ENCODE measurements around the gene CLPTM1L.
"Not testable (repeated sequence)": the region's sequence is repeated elsewhere in the genome, so short reads cannot be mapped to it uniquely, and the experiment has no call there.

The CLPTM1L gene

DNA sequence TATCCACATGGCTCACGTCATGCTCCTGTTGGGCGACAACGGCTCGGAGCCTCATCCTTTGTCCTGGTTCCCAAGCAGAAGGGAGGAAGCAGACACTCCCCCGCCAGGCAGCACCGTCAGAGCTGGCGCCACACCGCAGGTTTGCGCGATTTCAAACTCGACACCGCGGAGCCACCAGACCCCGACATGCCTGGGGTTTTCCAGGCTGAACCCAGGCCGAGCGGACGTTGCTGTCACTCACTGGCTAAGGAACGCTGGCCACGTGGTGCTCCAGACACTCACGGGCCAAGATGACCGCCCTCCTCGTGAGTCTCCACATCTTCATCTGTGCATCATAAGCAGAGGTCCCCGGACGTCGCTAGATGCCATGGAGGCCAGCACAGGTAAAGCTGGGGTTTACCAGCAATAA lies 59.0 kb downstream of the CLPTM1L start:
- DNase-seq: no peak

DNA sequence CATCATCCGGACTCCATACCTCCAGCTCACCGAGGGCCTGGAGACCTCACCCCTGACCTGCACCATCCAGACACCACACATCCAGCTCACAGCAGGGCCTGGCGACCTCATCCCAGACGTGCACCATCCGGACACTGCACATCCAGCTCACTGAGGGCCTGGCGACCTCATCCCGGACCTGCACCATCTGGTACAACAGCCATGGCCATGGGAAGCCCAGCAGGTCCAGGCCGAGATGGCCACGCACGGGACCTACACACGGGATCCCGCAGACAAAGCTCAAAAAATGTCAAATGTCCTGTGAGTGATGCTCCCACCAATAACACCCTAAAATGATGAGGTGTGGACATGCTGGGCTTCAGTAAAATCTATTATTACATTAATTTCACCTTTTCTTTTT lies 59.8 kb downstream of the CLPTM1L start:
- no peak for DNase-seq

DNA sequence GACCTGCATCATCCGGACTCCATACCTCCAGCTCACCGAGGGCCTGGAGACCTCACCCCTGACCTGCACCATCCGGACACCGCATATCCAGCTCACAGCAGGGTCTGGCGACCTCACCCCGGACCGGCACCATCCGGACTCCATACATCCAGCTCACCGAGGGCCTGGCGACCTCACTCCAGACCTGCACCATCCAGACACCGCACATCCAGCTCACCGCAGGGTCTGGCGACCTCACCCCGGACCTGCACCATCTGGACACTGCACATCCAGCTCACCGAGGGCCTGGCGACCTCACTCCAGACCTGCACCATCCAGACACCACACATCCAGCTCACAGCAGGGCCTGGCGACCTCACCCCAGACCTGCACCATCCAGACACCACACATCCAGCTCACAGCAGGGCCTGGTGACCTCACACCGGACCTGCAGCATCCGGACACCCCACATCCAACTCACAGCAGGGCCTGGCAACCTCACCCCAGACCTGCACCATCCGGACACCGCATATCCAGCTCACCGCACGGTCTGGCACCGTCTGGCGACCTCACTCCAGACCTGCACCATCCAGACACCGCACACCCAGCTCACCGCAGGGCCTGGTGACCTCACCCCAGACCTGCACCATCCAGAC lies 60.4 kb downstream of the CLPTM1L start:
- DNase-seq: not testable (repeated sequence)

DNA sequence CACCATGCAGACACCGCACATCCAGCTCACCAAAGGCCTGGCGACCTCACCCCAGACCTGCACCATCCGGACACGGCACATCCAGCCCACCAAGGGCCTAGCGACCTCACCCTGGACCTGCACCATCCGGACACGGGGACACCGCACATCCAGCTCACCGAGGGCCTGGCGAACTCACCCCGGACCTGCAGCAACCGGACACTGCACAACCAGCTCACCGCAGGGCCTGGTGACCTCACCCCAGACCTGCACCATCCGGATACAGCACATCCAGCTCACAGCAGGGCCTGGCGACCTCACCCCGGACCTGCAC lies 61.2 kb downstream of the CLPTM1L start:
- DNase-seq: not testable (repeated sequence)

DNA sequence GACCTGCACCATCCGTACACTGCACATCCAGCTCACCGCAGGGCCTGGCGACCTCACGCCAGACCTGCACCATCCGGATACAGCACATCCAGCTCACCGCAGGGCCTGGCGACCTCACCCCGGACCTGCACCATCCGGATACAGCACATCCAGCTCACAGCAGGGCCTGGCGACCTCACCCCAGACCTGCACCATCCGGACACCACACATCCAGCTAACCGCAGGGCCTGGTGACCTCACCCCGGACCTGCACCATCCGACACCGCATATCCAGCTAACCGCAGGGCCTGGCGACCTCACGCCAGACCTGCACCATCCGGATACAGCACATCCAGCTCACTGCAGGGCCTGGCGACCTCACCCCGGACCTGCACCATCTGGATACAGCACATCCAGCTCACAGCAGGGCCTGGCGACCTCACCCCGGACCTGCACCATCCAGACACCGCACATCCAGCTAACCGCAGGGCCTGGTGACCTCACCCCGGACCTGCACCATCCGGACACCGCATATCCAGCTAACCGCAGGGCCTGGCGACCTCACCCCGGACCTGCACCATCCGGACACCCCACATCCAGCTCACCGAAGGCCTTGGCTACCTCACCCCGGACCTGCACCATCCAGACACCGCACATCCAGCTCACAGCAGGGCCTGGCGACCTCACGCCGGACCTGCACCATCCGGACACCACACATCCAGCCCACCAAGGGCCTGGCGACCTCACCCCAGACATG lies 61.7 kb downstream of the CLPTM1L start:
- DNase-seq: not testable (repeated sequence)

DNA sequence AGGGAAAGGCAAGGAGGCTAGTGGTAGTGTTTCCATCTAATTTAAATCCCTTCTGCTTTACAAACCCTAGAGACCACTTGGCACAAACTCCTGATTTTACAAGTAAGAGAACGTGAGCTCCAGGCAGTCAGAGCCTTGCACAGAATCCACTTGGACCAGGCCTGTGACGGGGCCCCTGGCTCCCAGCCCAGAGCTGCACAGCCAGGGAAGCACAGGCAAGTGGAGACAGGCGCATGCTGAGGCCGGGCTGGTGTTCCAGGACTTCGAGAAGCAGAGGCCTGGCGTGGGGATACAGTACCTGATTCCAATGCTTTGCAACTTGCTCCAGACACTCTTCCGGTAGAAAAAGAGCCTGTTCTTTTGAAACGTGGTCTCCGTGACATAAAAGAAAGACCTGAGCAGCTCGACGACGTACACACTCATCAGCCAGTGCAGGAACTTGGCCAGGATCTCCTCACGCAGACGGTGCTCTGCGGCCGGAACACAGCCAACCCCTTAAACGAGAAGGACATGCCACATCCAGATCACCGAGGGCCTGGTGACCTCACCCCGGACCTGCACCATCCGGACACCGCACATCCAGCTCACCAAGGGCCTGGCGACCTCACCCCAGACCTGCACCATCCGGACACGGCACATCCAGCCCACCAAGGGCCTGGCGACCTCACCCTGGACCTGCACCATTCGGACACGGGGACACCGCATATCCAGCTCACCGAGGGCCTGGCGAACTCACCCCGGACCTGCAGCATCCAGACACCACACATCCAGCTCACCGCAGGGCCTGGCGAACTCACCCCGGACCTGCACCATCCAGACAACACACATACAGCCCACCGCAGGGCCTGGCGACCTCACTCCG lies 62.5 kb downstream of the CLPTM1L start:
- DNase-seq: no peak

DNA sequence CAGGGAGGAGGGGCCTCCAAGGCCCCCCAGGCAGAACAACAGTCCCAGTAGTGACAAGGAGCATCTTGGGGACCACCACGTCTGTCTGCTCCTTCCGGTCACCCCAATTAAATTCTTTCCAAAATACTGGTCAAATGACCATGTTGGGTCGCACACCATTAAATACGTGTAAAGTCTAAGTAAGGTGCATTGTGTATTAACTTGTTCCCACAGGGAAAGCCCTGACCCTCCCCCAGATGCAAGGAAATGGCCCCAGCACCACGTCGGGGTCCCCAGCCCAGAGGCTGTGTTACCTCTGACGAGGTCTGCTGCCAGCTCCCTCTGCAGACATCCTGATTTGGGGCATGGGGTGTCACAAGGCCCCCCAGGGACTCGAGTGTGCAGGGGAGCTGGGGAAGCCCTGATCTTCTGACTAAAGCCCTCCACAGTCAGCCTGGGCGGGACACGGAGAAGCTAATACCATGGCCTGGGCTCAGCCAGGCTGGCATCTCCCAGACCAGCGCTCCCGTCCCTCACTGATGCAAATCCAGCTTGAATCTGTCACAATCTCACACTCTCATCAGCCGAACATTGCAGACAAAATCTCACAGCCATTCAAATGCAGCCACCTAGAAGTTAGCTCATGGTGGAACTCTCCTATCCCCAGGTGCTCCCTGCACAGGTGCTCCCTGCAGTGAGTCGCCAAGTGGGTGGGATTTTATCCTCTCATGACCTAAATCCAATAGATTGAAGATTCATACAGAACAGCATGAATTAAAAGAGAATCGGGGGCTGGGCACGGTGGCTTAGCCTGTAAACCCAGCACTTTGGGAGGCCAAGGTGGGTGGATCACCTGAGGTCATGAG lies 63.6 kb downstream of the CLPTM1L start:
- no peak for DNase-seq

- no peak for DNase-seq
These were observed 64.5 kb downstream of the CLPTM1L start for GRCh38 chr5:1280177-1281037.

GRCh38 chr5:1279443-1280151 lies 65.3 kb downstream of the CLPTM1L start:
- no peak for DNase-seq

DNA sequence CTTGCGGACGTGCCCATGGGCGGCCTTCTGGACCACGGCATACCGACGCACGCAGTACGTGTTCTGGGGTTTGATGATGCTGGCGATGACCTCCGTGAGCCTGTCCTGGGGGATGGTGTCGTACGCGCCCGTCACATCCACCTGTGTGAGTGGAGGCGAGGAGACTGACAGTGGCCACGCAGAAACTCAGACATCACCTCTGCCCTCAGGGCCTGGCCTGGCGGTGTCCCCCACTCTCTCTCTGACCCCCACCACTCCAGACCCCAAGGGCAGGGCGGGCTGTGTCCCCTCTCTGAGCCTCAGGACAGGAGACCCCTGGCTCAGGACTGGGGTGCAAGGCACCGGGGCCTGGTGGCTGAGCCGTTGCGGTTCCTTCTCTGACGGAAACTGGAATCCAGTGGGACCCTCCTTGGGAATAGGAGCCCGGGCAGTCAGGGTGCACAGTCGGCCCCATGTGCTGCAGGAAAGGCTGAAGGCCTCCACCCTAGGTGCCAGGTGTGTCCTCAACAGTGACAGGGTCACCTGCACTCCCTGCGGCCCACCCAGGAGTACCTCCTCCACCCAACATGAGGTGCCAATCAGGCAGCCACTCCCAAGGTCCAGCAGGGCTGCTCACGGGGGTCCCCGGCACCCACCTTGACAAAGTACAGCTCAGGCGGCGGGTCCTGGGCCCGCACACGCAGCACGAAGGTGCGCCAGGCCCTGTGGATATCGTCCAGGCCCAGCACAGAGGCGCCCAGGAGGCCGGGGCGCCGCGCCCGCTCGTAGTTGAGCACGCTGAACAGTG lies 66.0 kb downstream of the CLPTM1L start:
- DNase-seq: no peak

- DNase-seq: no peak
These were observed 66.7 kb downstream of the CLPTM1L start for GRCh38 chr5:1278216-1278615.

DNA sequence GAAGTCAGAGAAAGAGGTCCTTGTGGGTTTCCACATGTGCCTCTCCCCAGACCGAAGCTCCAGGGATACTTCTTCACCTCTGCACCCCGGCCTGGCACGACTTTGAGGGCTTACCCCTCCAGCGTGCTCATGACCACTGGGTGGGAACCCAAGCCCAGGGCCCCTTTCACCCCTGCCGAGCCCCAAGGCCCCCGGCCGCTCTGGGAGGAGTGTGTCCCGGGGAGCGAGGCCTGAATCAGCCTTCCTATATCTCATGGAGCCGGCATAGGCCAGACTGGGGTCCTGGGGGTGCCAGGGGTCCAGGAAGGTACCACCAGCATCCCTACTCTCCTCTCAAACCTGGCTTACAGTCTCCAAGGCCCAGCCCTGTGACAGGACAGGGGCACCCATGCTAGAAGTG lies 67.1 kb downstream of the CLPTM1L start:
- DNase-seq: no peak

DNA sequence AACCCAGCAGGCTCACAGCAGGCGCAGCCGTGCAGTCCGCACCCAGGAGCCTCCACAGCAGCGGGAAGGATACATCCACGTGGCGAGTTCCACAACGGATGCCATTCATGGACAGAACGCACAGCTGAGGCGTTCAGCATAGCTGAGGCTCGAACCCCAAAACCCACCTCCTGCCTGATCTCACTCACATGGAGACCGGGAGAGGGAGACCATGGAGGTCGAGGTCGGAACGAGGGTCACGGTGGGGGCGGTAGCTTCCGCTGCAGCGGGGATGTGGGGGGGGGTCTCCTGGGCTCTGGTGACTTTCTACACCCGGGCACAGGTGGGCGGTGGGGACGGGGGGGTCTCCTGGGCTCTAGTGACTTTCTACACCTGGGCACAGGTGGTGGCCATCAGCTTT lies 67.6 kb downstream of the CLPTM1L start:
- no peak for DNase-seq

DNA sequence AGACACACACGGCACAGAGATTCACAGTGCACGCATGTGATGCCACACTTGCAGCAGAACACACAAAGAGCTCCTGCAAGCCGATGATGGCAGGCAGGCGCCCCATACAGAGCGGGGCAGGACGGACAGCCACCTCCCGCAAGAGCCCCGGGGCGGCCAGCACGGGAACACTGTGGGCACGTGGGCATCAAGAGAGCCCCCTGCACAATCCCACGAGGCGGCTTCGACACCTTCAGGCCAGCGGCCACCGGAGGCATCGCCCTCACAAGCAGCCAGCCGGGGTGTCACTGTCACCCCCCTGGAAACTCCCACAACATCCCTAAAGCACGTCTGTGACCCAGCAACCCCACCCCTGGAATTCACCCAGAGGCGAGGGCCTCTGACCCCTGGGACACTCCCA lies 68.0 kb downstream of the CLPTM1L start:
- no peak for DNase-seq

- not testable (repeated sequence) for DNase-seq
These were observed 69.2 kb downstream of the CLPTM1L start for GRCh38 chr5:1275397-1276391.

DNA sequence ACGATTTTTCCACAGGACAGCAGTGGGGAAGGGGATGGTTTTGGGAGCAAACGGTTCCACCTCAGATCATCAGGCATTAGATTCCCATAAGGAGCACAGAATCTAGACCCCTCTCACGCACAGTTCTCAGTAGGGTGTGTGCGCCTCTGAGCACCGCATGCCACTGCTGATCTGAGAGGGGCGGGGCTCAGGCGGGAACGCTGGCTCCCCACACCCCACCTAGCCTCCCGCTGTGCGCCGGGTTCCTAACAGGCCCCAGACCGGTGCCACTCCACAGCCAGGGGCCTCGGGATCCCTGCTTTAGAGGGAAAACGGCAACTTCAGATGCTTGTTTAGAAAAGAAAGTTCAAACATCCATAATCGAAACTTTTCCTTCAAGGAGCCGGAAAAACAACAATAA lies 70.4 kb downstream of the CLPTM1L start:
- DNase-seq: no peak

DNA sequence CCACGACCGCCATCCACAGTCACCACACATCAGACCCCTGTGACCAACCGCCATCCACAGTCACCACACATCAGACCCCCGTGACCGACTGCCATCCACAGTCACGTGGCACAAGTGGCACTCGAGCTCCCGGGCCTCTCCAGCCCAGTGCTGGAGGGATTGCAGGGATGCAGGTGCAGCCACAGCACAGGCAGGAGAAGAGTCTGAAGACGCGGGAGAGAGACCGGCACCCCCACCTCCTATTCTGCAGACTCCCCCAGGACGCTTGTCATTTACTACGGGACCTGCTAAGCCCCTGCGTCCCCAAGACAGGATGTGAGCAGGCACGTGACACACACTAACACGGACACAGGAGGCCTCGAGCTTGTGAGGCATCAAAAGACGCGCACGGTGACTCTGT lies 71.2 kb downstream of the CLPTM1L start:
- DNase-seq: no peak

DNA sequence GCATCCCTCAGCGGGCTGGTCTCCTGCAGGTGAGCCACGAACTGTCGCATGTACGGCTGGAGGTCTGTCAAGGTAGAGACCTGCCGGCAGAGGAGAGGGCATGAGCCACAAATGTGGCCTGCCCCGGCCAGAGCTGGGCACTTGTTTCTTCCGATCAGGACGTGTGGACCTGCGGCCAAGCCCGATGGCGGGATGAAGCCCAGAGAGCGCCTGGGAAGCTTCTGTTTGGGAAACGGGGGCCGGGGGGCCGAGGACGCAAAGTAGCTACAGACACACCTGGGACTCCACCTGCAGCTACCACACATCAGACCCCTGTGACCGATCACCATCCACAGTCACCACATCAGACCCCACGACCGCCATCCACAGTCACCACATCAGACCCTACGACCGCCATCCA lies 72.7 kb downstream of the CLPTM1L start:
- DNase-seq: no peak
